ENCODE results near the gene NPY4R.
"Not testable (repeated sequence)": the region's sequence is repeated elsewhere in the genome, so short reads cannot be mapped to it uniquely, and the experiment has no call there.

The NPY4R gene, protein sequence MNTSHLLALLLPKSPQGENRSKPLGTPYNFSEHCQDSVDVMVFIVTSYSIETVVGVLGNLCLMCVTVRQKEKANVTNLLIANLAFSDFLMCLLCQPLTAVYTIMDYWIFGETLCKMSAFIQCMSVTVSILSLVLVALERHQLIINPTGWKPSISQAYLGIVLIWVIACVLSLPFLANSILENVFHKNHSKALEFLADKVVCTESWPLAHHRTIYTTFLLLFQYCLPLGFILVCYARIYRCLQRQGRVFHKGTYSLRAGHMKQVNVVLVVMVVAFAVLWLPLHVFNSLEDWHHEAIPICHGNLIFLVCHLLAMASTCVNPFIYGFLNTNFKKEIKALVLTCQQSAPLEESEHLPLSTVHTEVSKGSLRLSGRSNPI

GRCh38 chr10:46465765-46466164 lies at the start of gene NPY4R:
TSS of gene NPY4R (minus strand) at chr10:46465958. CDS start at chr10:46462635, 3,323 bp downstream.
- not testable (repeated sequence) for DNase-seq (ENCODE audit: low read depth)

- no peak for DNase-seq (ENCODE audit: low read depth)
Measured at GRCh38 chr10:46515366-46515765, 49.6 kb upstream of the NPY4R start.

GRCh38 chr10:46514899-46515298 lies 49.1 kb upstream of the NPY4R start:
- no peak for DNase-seq (ENCODE audit: low read depth)

- DNase-seq (ENCODE audit: low read depth) = no peak
Measured at GRCh38 chr10:46514431-46514861, 48.7 kb upstream of the NPY4R start.

DNA sequence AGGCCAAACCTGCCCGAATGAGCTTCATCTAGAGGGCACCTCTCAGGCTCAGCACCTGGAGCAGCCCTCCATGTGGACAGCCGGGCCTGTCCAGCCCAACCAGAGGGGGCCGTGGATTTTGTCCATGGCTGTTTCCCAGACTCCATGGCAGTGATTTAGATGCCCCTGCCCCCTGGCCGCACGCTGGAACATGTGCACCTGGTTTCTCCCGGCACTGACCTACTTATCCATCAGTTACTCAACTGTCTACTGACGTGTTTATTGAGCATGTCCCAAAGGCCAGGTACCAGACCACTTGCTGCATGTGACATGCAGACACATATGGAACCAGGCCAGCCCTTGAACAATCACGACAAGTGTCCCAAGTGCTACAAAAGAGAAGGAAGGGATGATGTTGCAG lies 47.6 kb upstream of the NPY4R start:
- DNase-seq (ENCODE audit: low read depth) = not testable (repeated sequence)

- not testable (repeated sequence) for DNase-seq (ENCODE audit: low read depth)
Measured at GRCh38 chr10:46512725-46513124, 47.0 kb upstream of the NPY4R start.

GRCh38 chr10:46512002-46512401 lies 46.2 kb upstream of the NPY4R start:
- DNase-seq (ENCODE audit: low read depth) = not testable (repeated sequence)

DNA sequence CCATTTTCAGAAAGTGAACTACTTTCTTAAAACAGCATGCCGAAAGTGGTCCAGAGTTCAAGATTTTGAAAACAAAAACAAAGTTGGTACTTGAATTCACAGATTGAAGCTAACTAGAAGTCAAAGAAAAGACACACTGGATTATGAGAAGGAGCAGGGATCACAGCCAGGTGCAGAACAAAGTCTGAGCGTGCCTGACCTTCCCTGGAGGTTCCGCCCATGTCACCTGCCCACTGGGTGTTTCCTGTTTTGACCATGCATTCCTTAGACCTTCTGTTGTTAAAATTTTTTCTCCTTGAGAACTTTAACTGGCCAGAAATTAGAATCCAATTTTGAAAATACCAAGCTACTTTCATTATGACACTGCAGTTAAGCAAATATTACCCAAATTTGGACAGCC lies 34.2 kb upstream of the NPY4R start:
- not testable (repeated sequence) for DNase-seq (ENCODE audit: low read depth)

DNA sequence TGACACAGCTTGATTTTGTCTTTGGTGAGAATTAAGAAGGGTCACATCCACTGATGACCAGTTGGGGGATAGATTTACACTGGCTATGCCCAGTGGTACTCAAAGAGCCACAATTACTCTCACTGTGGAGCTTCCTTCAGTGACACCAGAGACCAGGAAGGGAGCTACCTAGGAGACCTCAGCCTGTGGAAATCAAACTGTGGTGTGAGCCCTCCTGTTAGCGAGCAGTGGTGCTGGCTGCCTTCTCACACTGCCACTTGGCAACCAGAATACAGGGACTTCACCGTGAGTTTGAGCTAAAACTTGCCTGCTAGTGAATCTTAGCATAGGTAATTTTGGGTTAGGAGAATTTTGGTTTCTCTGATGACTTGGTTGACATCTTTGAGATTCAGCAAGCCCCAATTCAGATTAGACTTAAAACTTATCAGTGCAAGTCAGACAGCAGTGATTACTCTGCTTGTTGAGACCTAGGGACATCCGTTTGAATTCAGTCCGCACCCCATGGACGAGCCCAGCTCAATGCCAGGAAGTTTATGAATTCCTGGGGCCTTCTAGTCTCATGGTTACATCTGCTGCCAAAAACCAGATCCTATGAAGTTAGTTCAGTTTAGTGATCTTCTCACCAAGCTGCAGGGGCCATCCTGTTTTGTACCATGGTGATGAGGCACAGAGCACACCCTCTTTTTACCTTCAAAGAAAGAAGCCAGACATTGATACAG lies 33.4 kb upstream of the NPY4R start:
- DNase-seq (ENCODE audit: low read depth) = not testable (repeated sequence)

GRCh38 chr10:46497878-46498277 lies 32.1 kb upstream of the NPY4R start:
- not testable (repeated sequence) for DNase-seq (ENCODE audit: low read depth)

GRCh38 chr10:46497401-46497800 lies 31.6 kb upstream of the NPY4R start:
- not testable (repeated sequence) for DNase-seq (ENCODE audit: low read depth)

DNA sequence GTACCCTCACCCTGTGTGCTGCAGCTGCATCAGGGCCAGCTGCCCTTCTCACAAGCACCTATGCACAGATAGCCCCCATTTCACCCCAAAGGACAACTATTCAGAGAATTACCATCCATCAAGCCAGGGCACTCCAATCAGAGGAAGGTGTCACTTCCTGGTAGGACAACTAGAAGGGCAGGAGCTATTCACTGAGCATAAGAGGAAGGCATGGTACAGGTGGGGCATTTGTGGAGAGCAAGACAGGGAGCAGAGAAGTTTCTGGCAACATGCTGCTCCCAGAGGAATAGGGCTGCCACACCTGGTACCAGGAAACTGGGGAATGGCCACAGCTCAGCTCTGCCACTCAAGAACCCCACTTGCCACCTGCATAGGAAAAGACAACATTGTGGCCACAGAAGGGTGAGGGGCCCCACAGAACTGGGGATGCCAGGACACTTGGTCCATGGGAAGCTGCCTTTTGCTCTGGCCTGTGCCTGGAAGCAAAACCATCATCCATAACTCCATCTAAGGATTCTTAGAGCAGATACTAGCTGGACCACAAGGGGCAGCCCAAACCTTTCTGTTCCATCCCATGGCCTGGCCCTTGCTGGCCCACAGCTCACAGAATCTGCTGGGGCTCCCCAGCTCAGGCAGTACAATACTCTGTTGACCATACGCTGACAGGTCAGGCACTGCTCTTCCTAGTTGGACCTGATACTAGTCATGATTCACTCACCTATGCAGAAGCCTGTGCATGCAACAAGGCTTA lies 25.8 kb upstream of the NPY4R start:
- DNase-seq (ENCODE audit: low read depth) = not testable (repeated sequence)

DNA sequence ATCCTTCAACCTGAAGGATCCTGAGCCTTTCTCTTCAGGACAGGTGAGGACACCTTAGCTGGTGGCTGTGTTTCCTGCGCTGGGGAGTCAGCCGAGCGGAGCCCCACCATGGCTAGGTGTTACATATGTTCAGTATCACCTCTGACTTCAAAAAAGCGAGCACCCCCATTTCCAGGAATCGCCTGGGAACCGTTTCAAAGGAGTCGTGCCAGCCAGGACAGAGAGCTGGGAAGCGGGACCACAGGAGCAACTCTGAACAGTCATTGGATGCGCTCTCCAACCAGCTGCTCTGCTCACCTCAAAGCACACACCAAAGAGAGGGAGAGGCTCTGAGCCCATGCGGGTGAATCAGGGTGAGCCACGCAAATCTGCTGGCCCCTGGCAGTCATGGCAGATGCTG lies 24.5 kb upstream of the NPY4R start:
- DNase-seq (ENCODE audit: low read depth) = not testable (repeated sequence)

- not testable (repeated sequence) for DNase-seq (ENCODE audit: low read depth)
Measured at GRCh38 chr10:46486459-46486858, 20.7 kb upstream of the NPY4R start.

GRCh38 chr10:46474746-46475320 lies 9.1 kb upstream of the NPY4R start:
- DNase-seq (ENCODE audit: low read depth) = not testable (repeated sequence)

DNA sequence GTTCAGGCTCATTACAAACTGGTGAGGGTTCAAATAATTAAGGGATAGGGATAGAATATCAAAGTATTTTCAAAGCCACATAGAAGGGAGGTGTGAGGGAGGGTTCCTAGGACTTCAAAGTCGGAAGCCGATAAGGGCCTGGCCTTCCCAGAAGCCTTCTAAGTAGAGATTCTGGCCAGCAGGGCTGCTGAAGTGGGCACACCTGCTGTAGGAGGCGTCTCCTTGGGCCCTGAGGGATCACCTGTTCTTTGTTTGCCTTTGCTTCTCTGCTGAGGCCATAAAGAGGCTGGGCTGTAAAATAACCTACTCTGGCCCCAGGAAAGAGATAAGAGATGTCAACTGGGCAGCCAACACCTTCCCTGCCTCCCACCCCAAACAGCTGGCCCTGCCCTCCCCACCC lies 8.0 kb upstream of the NPY4R start:
- not testable (repeated sequence) for DNase-seq (ENCODE audit: low read depth)

GRCh38 chr10:46470134-46470533 lies 4.4 kb upstream of the NPY4R start:
- DNase-seq (ENCODE audit: low read depth) = not testable (repeated sequence)

- DNase-seq (ENCODE audit: low read depth) = not testable (repeated sequence)
Measured at GRCh38 chr10:46468119-46468809, 2.5 kb upstream of the NPY4R start.

DNA sequence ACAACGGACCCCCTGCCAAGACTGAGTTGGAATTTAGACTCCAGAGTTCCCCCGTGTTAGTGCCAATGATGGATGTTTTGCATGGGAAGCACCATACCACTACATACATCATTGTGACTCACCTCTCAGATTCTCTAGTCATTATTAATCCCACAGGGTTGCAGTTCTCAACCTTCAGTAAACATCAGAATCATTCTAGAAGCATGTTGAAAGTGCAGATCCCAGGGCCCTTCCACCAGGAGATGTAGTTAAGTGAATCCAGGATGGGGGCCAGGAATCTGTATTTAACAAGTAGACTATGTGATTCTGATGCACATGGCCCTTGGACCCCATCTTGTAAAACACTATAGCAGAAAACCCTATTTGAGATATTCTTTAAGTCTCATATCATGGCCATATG lies 2.1 kb downstream of the NPY4R start:
- not testable (repeated sequence) for DNase-seq (ENCODE audit: low read depth)

- not testable (repeated sequence) for DNase-seq (ENCODE audit: low read depth)
Measured at GRCh38 chr10:46462276-46462675, 3.5 kb downstream of the NPY4R start.

- DNase-seq (ENCODE audit: low read depth) = not testable (repeated sequence)
Measured at GRCh38 chr10:46459579-46459978, 6.2 kb downstream of the NPY4R start.
